Limb (tissue), 2 donors: ENCODE data around the gene PDGFB.

Source experiments
- DNase-seq, 2 donors: peaks; one replicate each; pipeline ENCODE4 v3.0.0-alpha.2; 2016; ENCODE audit errors: extremely low spot score in 2 of 2

Gene PDGFB

DNA sequence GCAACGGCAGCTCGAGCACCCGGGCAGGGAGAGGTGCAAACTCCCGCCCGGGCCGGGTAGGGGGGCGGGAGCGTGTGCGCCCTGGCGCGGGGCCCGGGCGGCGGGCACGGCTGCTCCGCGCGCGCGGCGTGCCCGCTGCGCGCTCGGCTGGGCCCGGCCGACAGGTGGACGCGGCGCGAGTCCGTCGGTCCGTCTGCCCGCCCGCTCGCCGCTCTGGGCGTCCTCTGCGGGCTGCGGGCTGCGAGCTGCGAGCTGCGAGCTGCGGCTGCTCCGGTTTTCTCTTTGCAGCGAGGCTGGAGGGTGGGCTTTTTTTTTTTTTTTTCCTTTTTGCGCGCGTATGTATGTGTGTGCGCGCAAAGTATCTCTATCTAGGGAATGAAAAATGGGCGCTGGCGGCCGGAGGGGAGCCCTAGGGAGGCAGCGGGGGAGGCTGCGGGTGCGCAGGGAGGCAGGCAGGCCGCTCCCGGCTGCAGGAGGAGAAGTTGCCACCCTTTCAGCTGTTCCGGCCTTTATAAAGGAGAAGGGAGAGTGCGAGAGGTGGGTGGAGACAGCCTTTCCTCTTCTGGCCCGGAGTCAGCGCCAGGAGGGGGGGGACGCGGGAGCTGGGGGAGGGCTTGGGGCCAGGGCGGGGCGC is at the start of gene PDGFB:
PDGFB (minus strand) TSS at position 487 of the 634 bp plus-strand sequence. CDS start 1,019 bp downstream, outside the sequence.
- DNase-seq, result peak in 1 of 2 donors; percentile 61

DNA sequence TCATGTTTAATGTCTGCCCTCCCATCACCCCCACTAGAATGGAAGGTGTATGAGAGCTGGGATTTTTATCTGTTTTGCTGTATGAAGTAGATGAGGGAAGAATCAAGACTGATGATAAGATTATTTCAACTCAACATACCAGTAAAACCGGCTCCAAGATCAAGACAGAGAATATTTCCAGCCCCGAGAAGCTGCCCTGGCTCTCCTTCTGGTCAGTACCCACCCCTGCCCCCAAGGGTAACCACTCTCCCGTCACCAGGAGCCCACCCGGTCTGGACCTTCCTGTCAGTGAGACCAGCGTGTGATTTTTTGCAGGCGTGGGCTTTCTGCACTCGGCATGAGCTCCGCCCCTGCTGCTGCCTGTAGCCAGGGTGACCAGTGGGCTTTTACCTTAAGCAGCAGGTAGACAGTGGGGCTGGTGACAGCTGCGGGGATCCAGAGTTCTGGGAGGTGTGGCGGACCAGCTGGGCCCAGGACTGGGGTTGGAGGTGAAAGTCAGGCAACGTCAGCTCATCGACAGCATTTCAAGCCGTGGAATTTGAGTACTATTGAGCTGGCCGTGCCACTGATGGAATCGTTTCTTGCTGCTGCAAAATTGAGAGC is 49.1 kb upstream of the PDGFB start:
- DNase-seq, result no peak

DNA sequence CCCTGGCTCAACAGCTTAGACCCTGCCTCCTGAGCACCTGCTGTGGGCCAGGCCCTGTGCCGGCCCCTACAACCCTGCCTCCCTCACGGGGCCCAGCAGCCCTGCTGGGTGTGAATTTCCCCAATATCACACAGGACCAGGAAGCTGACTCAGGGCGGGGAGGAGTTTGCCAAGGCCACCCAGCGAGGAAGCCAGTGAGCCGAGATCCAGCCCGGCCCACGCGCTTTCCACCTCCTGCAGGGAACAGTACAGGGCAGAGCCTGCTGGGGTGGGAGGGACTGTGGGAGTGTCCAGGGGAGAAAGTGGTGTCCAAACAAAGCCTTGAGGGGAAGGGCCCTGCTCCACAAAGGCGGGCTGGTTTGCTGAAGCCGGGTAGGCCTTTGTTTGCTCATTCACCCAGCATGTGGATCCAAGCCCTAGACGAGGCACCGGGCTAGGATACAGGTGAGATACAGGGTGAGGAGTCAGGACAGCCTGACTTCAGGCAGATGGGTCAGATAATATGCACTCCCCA is 47.8 kb upstream of the PDGFB start:
- DNase-seq, result peak in 1 of 2 donors; percentile 65

DNA sequence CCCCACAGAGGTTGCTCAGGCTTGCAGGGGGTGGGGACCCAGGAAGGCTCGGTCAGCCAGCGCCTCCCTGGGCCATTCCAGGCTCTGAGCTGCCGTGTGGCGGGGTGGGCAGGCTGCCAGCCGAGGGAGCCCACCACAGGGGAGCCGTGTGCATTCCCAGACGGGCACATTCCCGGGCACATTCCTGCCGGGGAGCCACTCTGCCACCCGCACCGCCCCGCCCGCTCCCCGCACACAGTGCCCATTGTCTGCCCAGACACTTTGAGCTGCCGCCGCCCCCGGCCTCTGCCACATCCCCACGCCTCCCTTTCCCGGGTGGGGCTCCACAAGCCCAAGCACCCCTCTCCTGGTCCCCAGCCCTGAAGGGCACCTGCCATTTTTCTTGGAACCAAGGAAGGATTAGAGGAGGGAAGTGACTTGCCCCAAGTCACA is 47.3 kb upstream of the PDGFB start:
- DNase-seq, result no peak

DNA sequence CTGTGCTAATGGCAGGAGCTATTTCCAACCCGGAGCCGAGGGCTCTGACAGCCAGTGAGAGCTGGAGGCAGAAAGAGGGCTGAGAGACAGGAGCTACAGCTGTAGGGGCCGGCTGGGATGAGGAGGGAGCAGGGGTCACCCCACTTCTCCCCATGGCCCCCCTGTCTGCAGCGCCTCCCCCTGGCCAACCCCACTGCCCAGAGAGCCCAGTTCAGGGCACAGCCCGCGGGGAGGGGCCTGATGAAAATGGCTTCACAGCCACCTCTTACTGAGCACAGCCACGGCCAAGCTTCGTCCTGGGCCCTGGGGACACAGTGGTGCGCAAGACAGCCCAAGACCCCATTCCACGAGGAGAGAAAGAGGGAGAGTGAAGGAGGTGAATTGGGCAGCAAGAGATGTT is 46.7 kb upstream of the PDGFB start:
- no peak for DNase-seq

DNA sequence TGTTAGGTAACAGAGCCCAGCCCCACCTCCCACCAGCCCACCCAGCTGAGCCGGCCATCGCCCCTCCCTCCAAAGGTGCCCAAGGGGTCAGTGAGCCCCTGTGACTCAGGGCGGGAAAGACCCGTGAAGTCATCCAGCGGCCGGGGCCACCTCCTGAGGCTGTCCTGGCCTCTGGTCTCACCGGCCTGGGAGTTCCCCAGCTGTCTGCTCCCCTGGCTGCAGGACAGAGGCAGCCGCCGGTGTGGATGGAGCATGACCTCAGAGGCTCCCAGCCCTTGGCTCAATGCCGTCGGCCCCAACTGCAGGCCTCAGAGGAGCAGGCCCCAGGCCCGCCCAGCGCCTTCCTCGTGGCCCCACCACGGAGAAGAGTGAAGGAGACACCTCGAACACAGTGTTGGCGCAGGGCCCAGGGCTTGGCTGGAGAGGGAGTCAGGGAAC is 46.0 kb upstream of the PDGFB start:
- DNase-seq, result no peak

DNA sequence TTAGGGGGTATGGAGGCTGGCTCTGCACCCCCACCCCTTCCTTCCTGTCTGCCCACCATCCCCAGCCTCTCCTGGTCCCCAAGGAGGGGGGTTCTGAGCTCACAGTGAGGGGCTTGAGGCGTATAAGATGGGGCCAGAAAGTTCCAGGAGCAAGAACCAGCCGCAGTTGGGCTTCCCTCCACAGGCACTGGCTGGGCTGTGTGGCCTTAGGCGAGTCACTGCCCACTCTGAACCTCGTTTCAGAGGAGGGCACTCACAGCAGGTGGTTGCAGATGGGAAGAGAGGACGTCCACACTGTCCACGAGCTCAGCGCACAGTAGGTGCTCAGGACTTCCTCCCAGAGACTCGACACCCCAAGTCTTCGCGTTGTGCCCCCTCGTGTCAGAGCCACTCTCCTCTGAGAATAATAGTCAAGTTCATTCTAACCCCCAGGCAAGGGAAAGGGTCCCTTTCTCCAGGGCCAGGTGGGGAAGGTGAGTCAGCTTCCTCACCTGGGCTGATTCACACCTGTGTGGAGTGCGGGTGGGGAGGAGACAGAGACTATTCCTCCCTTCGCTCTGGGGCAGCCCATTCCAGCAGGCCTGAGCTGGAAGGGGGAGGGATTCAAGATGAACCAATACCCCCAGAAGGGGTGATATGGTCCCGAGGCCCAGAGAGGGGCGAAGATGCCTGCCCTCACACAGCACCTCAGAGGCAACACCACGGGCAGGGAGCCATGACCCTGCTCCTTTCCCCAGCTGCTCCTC is 45.4 kb upstream of the PDGFB start:
- no peak for DNase-seq

DNA sequence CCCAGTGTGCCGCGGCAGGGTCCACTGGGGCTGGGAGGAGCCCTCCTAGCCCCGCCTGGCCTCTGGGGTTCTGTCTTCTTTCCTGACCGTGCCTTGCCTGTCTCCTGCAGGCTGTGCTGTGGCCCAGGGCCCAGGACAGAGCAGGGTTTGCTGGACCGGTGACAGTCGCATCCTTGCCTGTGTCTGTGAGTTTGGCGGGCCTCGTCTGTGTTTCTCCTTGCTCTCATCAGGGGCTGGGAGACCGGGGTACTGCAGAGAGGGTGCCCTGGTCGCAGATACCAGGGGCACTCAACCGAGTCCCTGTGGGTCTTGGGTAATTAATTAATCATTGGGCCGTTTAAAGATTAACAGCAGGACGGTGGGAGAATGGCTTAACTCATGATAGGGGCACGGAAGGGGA is 44.8 kb upstream of the PDGFB start:
- no peak for DNase-seq

DNA sequence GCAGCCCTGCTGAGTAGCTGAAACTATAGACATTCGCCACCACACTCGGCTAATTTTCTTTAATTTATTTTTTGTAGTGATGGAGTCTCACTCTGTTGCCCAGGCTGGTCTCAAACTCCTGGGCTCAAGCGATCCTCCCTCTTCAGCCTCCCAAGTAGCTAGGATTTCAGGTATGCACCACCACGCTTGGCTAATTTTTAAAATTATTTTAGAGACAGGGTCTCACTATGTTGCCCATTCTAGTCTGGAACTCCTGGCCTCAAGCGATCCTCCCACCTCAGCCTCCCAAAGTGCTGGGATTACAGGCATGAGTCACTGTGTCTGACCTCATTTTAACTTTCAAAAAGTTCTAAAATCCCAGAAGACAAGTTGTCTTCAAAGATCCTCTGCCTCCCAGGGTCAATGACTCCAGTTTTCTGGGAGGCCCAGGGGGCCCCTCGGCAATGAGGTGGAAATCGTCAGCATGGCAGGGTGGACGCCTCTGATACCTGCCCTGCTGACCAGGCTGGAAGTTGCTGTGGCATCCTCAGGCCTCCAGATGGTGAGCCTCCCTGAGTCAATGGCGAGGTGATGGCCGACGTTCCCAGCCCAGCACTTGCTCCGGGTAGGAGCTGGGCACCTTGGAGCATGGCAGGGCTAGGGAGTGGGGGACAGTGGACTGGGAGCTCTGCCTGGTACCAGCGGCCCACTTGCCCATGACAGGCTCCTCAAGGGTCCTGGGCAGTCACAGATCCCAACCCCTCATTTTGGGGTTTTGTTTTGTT is 43.5 kb upstream of the PDGFB start:
- no peak for DNase-seq

DNA sequence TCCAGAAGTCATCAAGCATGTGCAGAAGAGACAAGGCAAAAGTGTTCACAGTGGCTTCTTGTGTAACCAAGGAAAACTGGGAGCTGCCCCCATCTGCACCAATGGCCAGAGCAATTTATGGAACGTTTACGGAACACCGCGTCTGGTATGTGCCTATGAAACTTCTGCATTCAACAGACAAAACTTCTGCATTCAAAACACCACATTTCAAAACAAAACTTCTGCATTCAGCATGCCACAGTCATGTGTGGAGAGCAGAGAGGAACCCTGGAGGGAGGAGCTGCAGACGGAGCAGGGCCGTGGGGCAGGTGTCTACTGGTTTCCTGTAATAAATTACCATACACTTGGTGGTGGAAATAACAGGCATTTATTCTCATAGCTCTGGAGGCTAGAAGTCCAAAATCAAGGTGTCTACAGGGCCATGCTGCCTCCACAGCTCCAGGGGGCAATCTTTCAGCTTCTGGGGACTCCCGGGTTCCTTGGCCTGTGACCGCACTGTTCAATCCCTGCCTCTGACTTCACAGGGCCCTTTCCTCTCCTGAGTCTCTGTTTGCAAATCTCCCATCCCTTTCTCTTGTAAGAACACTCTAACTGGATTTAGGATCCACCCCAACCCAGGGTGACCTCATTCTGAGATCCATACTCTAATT is 42.4 kb upstream of the PDGFB start:
- no peak for DNase-seq

DNA sequence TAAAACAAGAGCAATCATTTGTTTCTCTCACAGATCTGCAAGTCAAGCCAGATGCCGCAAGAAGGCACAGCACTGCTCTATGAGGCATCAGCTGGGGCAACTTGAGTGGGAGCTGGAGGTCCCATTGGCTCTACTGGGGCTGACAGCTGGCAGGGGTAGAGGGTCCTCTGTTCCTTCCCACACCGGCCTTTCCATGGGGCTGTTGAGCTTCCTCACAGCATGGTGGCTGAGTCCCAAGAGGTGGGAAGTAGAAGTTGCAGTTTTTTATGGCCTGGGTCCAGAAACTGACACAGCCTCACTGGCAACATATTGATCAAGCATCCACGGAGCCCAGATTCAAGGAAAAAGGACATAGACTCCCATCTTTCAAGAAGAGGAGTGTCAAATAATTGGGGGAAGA is 40.2 kb upstream of the PDGFB start:
- no peak for DNase-seq

DNA sequence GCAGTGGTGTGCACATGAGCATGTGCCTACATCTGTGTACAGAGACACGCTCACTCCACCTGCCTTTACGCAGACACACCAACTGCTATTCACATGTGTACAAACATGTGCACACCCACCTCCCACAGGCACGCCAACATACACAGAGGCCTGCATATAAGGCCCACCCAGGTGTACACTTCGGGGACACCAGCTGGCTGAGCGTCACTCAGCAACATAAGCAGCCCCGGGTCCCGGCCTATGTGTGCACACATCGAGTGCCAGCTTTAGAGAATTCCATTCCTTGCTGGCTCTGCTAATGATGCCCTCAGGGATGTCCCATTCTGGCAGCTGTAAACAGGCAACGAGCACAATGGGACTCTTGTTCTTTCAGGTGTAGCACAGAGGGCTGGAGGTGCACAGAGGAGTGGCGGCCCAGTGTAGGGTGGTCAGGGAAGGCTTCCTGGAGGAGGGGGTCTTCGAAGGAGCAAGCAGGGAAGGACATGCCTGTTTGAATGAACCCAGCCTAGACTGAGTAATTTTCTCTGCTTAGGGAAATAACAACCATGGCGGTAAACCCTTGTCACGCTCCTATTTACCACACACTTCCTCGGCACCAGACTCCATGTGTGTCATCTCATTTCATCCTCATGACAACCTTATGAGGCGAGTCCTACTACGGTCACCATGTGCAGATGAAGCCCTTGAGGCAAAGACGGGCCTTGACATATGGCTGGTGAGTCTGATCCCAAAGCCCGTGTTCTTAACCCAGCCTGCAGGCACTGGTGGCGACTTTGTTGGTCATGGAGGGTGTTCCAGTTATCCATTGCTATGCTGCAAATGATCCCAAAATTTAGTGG is 39.6 kb upstream of the PDGFB start:
- DNase-seq, result no peak

DNA sequence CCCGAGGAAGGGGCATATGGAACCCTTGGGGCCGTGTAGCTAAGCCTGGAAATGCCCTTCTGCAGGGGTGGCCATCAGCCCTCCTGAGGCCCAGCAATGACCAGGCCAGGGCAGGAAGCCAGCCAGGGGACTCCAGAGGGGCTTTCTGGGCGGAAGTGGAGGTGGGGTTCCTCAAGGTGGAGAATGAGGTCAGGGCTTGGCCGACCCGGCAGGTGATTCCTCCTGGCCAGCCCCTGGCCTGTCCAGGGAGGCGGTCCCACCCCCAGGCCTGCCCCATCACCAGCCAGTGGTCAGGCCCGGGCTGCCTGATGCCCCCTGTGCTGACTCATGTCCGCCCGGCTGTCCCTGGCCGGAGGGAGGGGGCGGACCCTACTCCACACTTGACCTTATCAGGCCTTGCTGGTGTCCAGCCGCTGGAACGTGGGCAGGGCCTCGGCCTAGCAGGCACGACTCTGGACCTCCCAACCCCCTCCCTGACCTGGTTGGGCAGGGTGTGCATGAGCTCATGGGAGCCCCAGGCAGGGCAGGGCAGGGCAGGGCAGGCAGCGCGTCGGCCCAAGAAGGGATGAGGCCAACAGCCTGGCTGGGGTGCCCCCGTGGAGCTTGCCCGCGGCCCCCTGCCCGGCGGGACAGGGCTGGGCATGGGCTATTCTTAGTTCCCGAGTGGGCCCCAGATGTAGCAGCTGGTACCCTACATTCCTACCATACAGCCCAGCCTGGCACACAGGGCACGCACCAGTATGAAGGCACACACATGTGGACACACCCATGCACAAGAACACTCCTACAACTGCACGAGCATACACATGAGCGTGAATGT is 38.8 kb upstream of the PDGFB start:
- DNase-seq, result no peak

DNA sequence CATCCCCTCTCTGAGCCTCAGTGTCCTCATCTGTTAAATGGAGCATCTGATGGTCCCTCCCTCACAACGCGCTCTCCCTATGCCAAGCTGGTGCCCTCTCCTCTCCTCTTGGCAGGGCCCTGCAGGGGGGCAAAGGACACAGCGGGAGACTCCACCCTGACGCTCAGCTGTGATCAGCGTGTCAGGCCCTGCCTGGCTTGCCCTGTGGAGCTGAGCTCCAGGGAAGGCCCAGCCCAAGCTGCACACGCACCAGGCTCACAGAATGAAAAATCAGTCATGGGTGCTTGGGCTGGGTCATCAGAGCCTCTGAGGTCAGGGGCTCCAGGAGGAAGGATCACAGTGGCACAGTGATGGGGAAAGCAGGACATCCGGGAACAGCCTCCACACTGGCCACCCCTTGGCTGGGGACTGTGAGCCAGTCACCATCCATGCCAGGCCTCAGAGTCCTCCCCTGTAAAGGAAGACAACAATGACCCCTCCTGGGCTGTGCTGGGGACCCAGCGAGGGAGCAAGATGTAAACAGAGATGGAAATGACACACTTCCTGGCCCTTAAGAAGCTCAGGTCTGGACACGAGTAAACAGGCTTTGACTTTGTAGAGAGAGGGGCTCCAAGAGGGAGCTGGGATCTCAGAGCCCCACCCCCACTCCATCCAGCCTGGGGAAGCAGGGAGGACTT is 38.0 kb upstream of the PDGFB start:
- no peak for DNase-seq

DNA sequence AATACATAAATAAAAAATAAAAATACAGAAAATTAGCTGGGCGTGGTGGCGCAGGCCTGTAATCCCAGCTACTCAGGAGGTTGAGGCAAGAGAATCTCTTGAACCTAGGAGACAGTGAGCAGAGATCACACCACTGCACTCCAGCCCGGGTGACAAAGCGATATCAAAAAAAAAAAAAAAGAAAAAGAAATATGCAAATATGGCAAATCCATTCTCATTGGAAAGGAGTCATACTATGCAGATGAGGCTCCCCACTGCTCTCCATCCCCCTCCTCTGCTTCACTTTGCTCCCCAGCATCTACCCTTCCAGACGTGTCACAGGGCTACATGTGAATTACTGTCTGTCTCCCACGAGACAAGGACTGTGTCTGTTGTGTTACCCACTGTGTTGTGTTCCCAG is 36.3 kb upstream of the PDGFB start:
- DNase-seq, result no peak

DNA sequence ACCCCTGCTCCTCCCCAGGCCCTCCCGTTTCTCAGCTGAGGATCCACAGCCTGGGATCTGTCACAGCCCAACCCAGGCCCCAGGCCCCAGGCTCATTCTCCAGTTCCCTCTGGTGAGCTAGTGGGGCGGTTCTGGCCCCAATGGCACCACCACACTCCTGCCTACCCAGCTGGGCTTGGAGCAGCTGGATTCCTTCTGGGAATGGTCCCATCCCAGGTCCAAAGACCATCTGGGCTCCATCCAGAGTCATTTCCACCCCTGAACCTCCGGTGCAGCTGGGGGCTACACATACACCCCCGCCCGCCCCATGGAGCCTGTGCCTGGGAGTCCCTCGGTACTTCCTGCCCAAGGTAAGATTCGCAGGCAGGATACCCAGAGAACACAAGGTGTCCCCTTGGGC is 35.5 kb upstream of the PDGFB start:
- no peak for DNase-seq

DNA sequence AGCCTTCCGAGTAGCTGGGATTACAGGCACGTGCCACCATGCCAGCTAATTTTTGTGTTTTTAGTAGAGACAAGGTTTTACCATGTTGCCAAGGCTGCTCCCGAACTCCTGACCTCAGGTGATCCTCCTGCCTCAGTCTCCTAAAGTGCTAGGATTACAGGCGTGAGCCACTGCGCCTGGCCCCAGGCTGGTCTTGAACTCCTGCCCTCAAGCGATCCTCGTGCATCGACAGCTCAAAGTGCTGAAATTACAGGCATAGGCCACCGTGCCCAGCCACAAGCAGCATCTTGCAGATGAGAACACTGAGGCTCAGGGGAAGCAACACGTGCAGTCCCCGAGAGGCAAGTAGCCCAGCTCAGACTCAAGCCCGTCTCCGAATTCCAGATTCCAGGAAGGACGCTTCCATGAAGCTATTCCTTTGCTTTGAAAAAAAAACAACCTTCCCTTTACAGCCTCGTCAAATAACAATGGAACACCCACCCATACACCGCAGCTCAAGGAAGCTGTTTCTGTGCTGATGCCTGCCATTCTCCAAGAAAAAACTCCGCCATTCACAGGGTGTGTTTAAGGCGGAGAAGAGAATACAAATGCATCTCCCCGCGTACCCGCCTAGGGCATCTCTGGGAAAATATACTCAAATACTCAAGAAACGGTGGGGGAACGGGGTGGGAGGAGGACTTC is 34.5 kb upstream of the PDGFB start:
- DNase-seq, result no peak

DNA sequence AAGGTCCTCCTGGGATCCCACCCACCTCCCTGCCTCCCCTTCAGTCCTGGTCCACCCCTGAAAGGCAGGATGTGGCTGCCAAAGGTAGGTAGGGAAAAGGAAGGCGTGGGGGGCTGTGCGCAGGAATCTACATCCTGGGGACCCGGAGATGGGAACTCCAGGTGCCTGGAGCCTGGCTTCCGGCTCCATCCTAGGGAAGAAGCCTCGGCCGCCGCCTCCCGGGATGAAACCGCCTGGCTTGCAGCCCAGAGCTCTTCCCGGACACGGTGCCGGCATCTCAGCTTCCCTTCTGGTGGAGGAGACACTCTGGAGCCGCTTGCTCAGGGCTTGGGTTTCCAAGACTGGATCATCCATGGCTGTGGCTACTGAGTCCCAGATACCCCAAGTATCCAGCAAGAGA is 33.3 kb upstream of the PDGFB start:
- DNase-seq, result no peak
